ENCODE results near the gene SPIN1.

The SPIN1 gene

GRCh38 chr9:88436379-88436778 lies 48.1 kb downstream of the SPIN1 start:
- DNase-seq (ENCODE audit: low read depth) = no peak

GRCh38 chr9:88437210-88438146 lies 49.2 kb downstream of the SPIN1 start:
- DNase-seq (ENCODE audit: low read depth) = no peak

- no peak for DNase-seq (ENCODE audit: low read depth)
These were observed 50.6 kb downstream of the SPIN1 start for GRCh38 chr9:88438811-88439210.

- DNase-seq (ENCODE audit: low read depth) = no peak
These were observed 53.2 kb downstream of the SPIN1 start for GRCh38 chr9:88441301-88442007.

GRCh38 chr9:88443480-88444113 lies 55.4 kb downstream of the SPIN1 start:
- DNase-seq (ENCODE audit: low read depth) = no peak

GRCh38 chr9:88446728-88447127 lies 58.5 kb downstream of the SPIN1 start:
- no peak for DNase-seq (ENCODE audit: low read depth)

GRCh38 chr9:88447431-88447830 lies 59.2 kb downstream of the SPIN1 start:
- no peak for DNase-seq (ENCODE audit: low read depth)

- no peak for DNase-seq (ENCODE audit: low read depth)
These were observed 62.9 kb downstream of the SPIN1 start for GRCh38 chr9:88451160-88451559.

GRCh38 chr9:88458716-88459465 lies 70.6 kb downstream of the SPIN1 start:
- DNase-seq (ENCODE audit: low read depth) = no peak

- DNase-seq (ENCODE audit: low read depth) = peak; percentile 8
These were observed 72.5 kb downstream of the SPIN1 start for GRCh38 chr9:88460587-88461332.

GRCh38 chr9:88462191-88462590 lies 73.9 kb downstream of the SPIN1 start:
- no peak for DNase-seq (ENCODE audit: low read depth)

- no peak for DNase-seq (ENCODE audit: low read depth)
These were observed 76.6 kb downstream of the SPIN1 start for GRCh38 chr9:88464851-88465250.

GRCh38 chr9:88468226-88468625 lies 80.0 kb downstream of the SPIN1 start:
- DNase-seq (ENCODE audit: low read depth) = no peak

- DNase-seq (ENCODE audit: low read depth) = peak; percentile 2
These were observed 88.4 kb downstream of the SPIN1 start for GRCh38 chr9:88476491-88477271.

- DNase-seq (ENCODE audit: low read depth) = no peak
These were observed 89.1 kb downstream of the SPIN1 start for GRCh38 chr9:88477300-88477751.

GRCh38 chr9:88478246-88478645 lies 90.0 kb downstream of the SPIN1 start:
- DNase-seq (ENCODE audit: low read depth) = no peak

GRCh38 chr9:88481933-88482332 lies 93.7 kb downstream of the SPIN1 start:
- DNase-seq (ENCODE audit: low read depth) = no peak

- no peak for DNase-seq (ENCODE audit: low read depth)
These were observed 99.9 kb downstream of the SPIN1 start for GRCh38 chr9:88488166-88488565.

- DNase-seq (ENCODE audit: low read depth) = no peak
These were observed 106.9 kb downstream of the SPIN1 start for GRCh38 chr9:88494983-88495721.

GRCh38 chr9:88497224-88497623 lies 109.0 kb downstream of the SPIN1 start:
- DNase-seq (ENCODE audit: low read depth) = no peak

Data from activated T-cell treated with anti-CD3 and anti-CD28 coated beads for 48 hours (primary cell).